K562 (cell line): ENCODE data around the gene DTNB. TPM values are rescaled to one million over a fixed set of nuclear protein-coding genes. Genes with fewer than 3 reads are reported as not detected.

ENCODE experiments used
- ATAC-seq: fragments of 200-7000 bp; cut with Tn5 transposase; 3 replicates; pipeline ENCODE4 v1.9.1; 2020; ENCODE audit warnings: moderate library complexity
- BruUV-seq: library from RNA; stranded (reverse); fragments of 400-500 nt; replicated peaks from 2 replicates; lab custom pipeline; 2021; lab: Mats Ljungman, UMichigan
- CTCF ChIA-PET: fragments of 300-600 bp; formaldehyde crosslinking; extraction: SDS; loops from one replicate; lab custom pipeline; 2021; ENCODE audit warnings: low intra/inter-chr PET ratio; lab: Yijun Ruan, JAX
- POLR2A ChIA-PET: fragments of 300-600, 350-650 bp; sonication (Branson Sonifier 250); formaldehyde crosslinking; extraction: SDS; loops from one replicate; lab custom pipeline; 2021; ENCODE audit warnings: antibody characterized with exemption, inconsistent platforms; lab: Yijun Ruan, JAX
- DNase-seq, 4 experiments: peaks; one replicate each; pipeline versions ENCODE4 v3.0.0 to v3.0.0-alpha.2; 2011 to 2018; ENCODE audit warnings: low spot score in 3 of 4, mixed read lengths in 3 of 4; ENCODE audit errors: extremely low read depth in 1 of 4
- FAIRE-seq: peaks from 2 replicates; lab custom pipeline; 2011; peaks lifted over from hg19 to GRCh38; lab: Jason Lieb, UNC
- H2AFZ ChIP-seq: 2 replicates; pipeline ENCODE4 v1.6.0; 2011; ENCODE audit warnings: low read depth, low read length, control low read depth, inconsistent platforms
- H3K27ac ChIP-seq: fragments of 200-600 bp; 3 replicates; pipeline ENCODE4 v1.8.0; 2011; ENCODE audit warnings: low read depth, mild to moderate bottlenecking, control low read depth, inconsistent platforms, low read length, moderate library complexity, mixed read lengths; ENCODE audit errors: extremely low read depth
- H3K27me3 ChIP-seq, 2 experiments: fragments of 300-600 bp in 1 of 2; 2 replicates in 1 of 2; 3 replicates in 1 of 2; pipeline versions ENCODE4 v1.6.0 to v1.8.0; 2011; ENCODE audit warnings: inconsistent platforms in 2 of 2, low read length in 2 of 2, mild to moderate bottlenecking in 1 of 2, mixed read lengths in 1 of 2, moderate library complexity in 1 of 2; ENCODE audit not compliant: control insufficient read depth in 2 of 2, insufficient read depth in 2 of 2
- H3K36me3 ChIP-seq: fragments of 300-600 bp; 3 replicates; pipeline ENCODE4 v1.8.0; 2011; ENCODE audit warnings: mild to moderate bottlenecking, low read length, inconsistent platforms; ENCODE audit not compliant: control insufficient read depth, insufficient read depth
- H3K4me1 ChIP-seq, 2 experiments: fragments of 200-600 bp in 1 of 2; replicated peaks in 1 of 2; 2 replicates in 1 of 2; 3 replicates in 1 of 2; pipeline versions ENCODE4 v1.5.1 to v1.8.0; 2011; ENCODE audit warnings: inconsistent platforms in 2 of 2, low read length in 2 of 2, mild to moderate bottlenecking in 1 of 2, mixed read lengths in 1 of 2, moderate library complexity in 1 of 2; ENCODE audit not compliant: control insufficient read depth in 2 of 2, insufficient read depth in 2 of 2
- H3K4me2 ChIP-seq: 2 replicates; pipeline ENCODE4 v1.6.1; 2011; ENCODE audit warnings: low read length, control low read depth, inconsistent platforms, mixed read lengths; ENCODE audit not compliant: insufficient read depth
- H3K4me3 ChIP-seq: fragments of 200-600 bp; sonication (generic), shearing (Covaris generic); 2 replicates; pipeline ENCODE4 v1.5.1; 2016; ENCODE audit warnings: control low read depth, inconsistent platforms
- H3K79me2 ChIP-seq: fragments of 200-600 bp; 3 replicates; pipeline ENCODE4 v1.8.0; 2011; ENCODE audit warnings: low read length, inconsistent platforms; ENCODE audit not compliant: control insufficient read depth, insufficient read depth
- H3K9ac ChIP-seq, 2 experiments: 2 replicates each; pipeline versions ENCODE4 v1.6.0 to v1.6.1; 2011; ENCODE audit warnings: low read depth in 2 of 2, low read length in 2 of 2, control low read depth in 1 of 2, inconsistent platforms in 1 of 2, mild to moderate bottlenecking in 1 of 2, mixed read lengths in 1 of 2; ENCODE audit not compliant: insufficient read depth in 1 of 2
- H3K9me1 ChIP-seq: one replicate; pipeline ENCODE4 v1.6.0; 2011; ENCODE audit warnings: inconsistent platforms, mild to moderate bottlenecking, low read length, moderate library complexity; ENCODE audit not compliant: control insufficient read depth, insufficient read depth
- H3K9me3 ChIP-seq: replicated peaks from 2 replicates; pipeline ENCODE4 v1.5.1; 2011; ENCODE audit warnings: low read depth, low read length, inconsistent platforms; ENCODE audit not compliant: control insufficient read depth, insufficient read depth
- H4K20me1 ChIP-seq: replicated peaks from 2 replicates; pipeline ENCODE4 v1.6.1; 2011; ENCODE audit warnings: low read length, inconsistent platforms, mixed read lengths; ENCODE audit not compliant: control insufficient read depth, insufficient read depth
- CBX8 ChIP-seq: fragments of 200-600 bp; sonication (generic); IDR thresholded peaks from 2 replicates; pipeline ENCODE4 v1.6.1; 2012; ENCODE audit warnings: borderline replicate concordance, mixed run types, low read depth, mild to moderate bottlenecking, moderate library complexity, mixed read lengths, low read length, control low read depth, inconsistent platforms; ENCODE audit not compliant: poor library complexity, severe bottlenecking; ENCODE audit errors: extremely low read depth
- ELF4 ChIP-seq: fragments of 450-650 bp; formaldehyde crosslinking; IDR thresholded peaks from 2 replicates; pipeline ENCODE4 v1.4.0; 2022; ENCODE audit warnings: missing genetic modification characterization
- FOXA3 ChIP-seq, 2 experiments: fragments of 450-650 bp in 1 of 2; sonication (generic) in 1 of 2; formaldehyde crosslinking; IDR thresholded peaks in 1 of 2; conservative IDR thresholded peaks in 1 of 2; 2 replicates each; pipeline versions ENCODE4 v1.4.0 to v1.8.0; 2020 to 2022; ENCODE audit warnings: mild to moderate bottlenecking in 2 of 2, missing genetic modification reagents in 1 of 2
- FOXJ3 ChIP-seq: sonication (generic); formaldehyde crosslinking; IDR thresholded peaks from 2 replicates; pipeline ENCODE4 v1.4.0; 2020; ENCODE audit warnings: mild to moderate bottlenecking, missing genetic modification reagents
- HES1 ChIP-seq: fragments of 450-650 bp; IDR thresholded peaks from 2 replicates; pipeline ENCODE4 v1.6.1; 2016; ENCODE audit warnings: low read depth, mild to moderate bottlenecking, moderate library complexity
- IRF2 ChIP-seq: sonication (generic); formaldehyde crosslinking; IDR thresholded peaks from 2 replicates; pipeline ENCODE4 v1.8.1; 2022; ENCODE audit warnings: mild to moderate bottlenecking, missing genetic modification reagents
- MCM7 ChIP-seq, 2 experiments: fragments of 450-650 bp; IDR thresholded peaks; 2 replicates each; pipeline ENCODE4 v1.6.1; 2016 to 2018
- NCOA1 ChIP-seq: fragments of 450-650 bp; IDR thresholded peaks from 2 replicates; pipeline ENCODE4 v1.6.1; 2016; ENCODE audit warnings: low read depth
- TAL1 ChIP-seq: fragments of 450-650 bp; IDR thresholded peaks from 2 replicates; pipeline ENCODE4 v1.6.1; 2016; ENCODE audit warnings: mild to moderate bottlenecking
- TBL1XR1 ChIP-seq, 2 experiments: IDR thresholded peaks; 2 replicates each; pipeline ENCODE4 v1.6.1; 2012; ENCODE audit warnings: improper control_type of control experiment in 2 of 2, low read length in 2 of 2, mild to moderate bottlenecking in 1 of 2
- ZKSCAN8 ChIP-seq: fragments of 200-800 bp; sonication (Bioruptor generic); IDR thresholded peaks from 2 replicates; pipeline ENCODE4 v1.6.1; 2016; ENCODE audit warnings: missing genetic modification characterization, missing compliant biosample characterization
- ZNF449 ChIP-seq: fragments of 250-450 bp; sonication (Bioruptor Pico); IDR thresholded peaks from 2 replicates; pipeline ENCODE4 v1.8.0; 2022; ENCODE audit warnings: moderate library complexity, mild to moderate bottlenecking, inconsistent platforms
- ZNF583 ChIP-seq: fragments of 250-450 bp; sonication (Bioruptor Pico); IDR thresholded peaks from 2 replicates; pipeline ENCODE4 v1.4.0; 2020
- WGBS: fragments of 100-300 bp; shearing (Covaris generic); methylation state at CpG from one replicate; pipeline ENCODE4 v1.1.6; 2016; ENCODE audit warnings: low coverage, mixed read lengths; ENCODE audit not compliant: insufficient coverage; ENCODE audit errors: missing lambda C conversion rate; 5-methylcytosine and 5-hydroxymethylcytosine counted together
- in situ Hi-C: fragments of 300-500 bp; cut with MboI; formaldehyde crosslinking; loops from 4 replicates; pipeline ENCODE4 v1.15.0; 2018; ENCODE audit warnings: inconsistent platforms, mixed read lengths
- intact Hi-C: fragments of 100-400 bp; cut with micrococcal nuclease; formaldehyde crosslinking; loops from 2 replicates; pipeline ENCODE4 v1.14.2; 2022
- polyA plus RNA-seq, 8 experiments: library from polyadenylated mRNA; depleted of rRNA in 4 of 8; stranded (reverse) in 5 of 8; unstranded in 3 of 8; fragments of >200 nt; fragmentation: Nextera tagmentation in 2 of 8; fragmentation: Illumina TruSeq in 1 of 8; extraction: Ambion mirVana in 2 of 8; extraction: Trizol in 1 of 8; gene quantifications; 2 replicates each; pipeline versions ENCODE4 v1.2.1 to v1.2.3, GENCODE V29; 2011 to 2014; ENCODE audit warnings: inconsistent platforms in 1 of 8, missing spikeins in 1 of 8
- total RNA-seq, 7 experiments: library from RNA; depleted of rRNA in 6 of 7; stranded (reverse); fragments of >200 nt in 6 of 7; fragmentation: Illumina TruSeq in 2 of 7; extraction: Trizol in 2 of 7; gene quantifications; 2 replicates each; pipeline versions ENCODE4 v1.2.1 to v1.2.3, GENCODE V29; 2011 to 2021; ENCODE audit warnings: low replicate concordance in 1 of 7

Gene DTNB
- total and polyA plus RNA-seq, 9 of the 15 experiments (the other 6 are each of a cell fraction or from before 2014, with no cell fraction given), result 0.18 to 2.0 (median 0.77) TPM; not detected in 2

GRCh38 chr2:25497918-25498407 is 175.4 kb downstream of the DTNB start (continued):
- TF ChIP-seq IRF2 (CRISPR knock-in tag), result no peak

DNA sequence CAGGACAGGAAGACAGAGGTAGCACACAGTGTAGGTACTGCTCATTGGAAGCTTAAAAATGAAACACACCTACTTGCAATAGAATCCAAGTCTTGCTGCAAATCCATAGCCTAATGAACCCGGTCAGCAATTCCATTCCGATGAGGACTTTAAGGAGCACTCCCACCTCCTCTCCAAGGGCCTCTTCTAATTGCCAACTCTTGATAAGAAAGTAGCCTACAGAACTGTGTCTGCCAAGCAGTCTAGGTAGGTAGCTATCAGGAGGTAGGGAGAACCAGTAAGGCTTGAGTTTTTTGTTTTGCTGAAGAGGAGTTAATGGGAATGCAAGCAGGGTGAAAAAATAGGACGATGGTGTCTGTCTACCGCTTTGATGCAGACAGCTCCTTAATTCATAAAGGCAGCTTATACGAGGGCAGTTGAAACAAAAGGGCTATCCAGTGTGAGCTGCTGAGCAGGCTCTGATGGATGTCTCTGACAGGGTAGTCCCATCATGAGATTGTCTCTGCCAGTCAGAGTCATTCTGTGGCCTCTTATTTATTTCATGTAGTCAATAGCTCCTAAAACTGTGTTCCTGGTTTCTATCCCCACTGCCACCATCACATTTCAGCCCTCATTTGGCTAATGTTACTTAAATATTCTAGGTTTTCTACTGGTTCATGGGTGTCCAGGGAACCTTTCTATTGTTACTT is 176.0 kb downstream of the DTNB start:
- BruUV-seq, result no TSS peak
- FAIRE-seq, result no peak
- no peak overlapping the region for H2AFZ ChIP-seq

DNA sequence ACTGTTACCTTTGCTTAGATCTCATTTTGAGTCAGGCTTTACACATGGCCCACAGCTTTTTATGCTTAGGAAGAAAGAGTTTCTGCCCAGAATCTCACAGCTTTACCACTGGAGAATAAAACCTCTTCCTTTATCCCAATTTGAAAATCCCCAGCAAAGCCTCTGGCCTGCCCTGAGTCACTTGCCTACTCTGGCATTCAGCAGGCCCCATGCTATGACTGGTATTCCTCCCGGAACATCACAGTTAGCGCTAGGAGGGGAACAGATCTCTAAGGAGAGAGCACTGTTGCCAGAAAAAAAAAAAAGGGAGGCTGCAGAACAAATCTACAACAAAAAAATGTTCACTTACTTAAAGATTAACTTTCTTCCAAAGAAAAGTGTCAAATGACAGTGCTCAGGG is 178.8 kb downstream of the DTNB start:
- H3K4me1 ChIP-seq, result no peaks in the 10 kb centered on the region
- no peak overlapping the region for H3K9ac ChIP-seq
- 0% methylated on average over 2 of the region's 2 CpGs for whole genome bisulfite sequencing
- no peak overlapping the region for H3K4me2 ChIP-seq
- in situ Hi-C loops (no loop called here), intact Hi-C loops (no loop called here)
- H4K20me1 ChIP-seq, result no peaks in the 10 kb centered on the region
- no peak for FAIRE-seq
- H3K27me3 ChIP-seq, result peaks cover 6 to 7% of the 10 kb centered on the region in 2 experiments; a peak in 4 of 5 replicates
- H3K9me3 ChIP-seq, result no peaks in the 10 kb centered on the region
- H3K36me3 ChIP-seq, result no peaks in the 10 kb centered on the region
- H3K9me1 ChIP-seq, result no peaks in the 10 kb centered on the region
- H2AFZ ChIP-seq, result no peak overlapping the region
- CTCF ChIA-PET, result no interaction called here
- no peak overlapping the region for H3K4me3 ChIP-seq
- no peak overlapping the region for H3K27ac ChIP-seq
- no peak for ATAC-seq
- POLR2A ChIA-PET, result no interaction called here
- no TSS peak for BruUV-seq
- no peak for DNase-seq
- no peaks in the 10 kb centered on the region for H3K79me2 ChIP-seq
- TF ChIP-seq ZKSCAN8 (CRISPR knock-in tag) (no peak), HES1 (no peak), CBX8 (no peak), MCM7 (IDR thresholded peaks at IDR 0.05) (no peak), ELF4 (no peak), ZNF583 (no peak), TBL1XR1 (IDR thresholded peaks at IDR 0.05; ENCODE audit: low read length in 2 of 2) (no peak), FOXJ3 (CRISPR knock-in tag) (no peak), ZNF449 (CRISPR knock-in tag) (no peak), FOXA3 (CRISPR knock-in tag; conservative IDR thresholded peaks at IDR 0.05 in 1 of 2, IDR thresholded peaks at IDR 0.05 in 1 of 2) (no peak)

More for the DNA sequence above, 176.0 kb downstream of the DTNB start:
- peaks cover 7 to 9% of the 10 kb centered on the region in 2 experiments; a peak in 4 of 5 replicates for H3K27me3 ChIP-seq
- no peaks in the 10 kb centered on the region for H3K36me3 ChIP-seq
- in situ Hi-C loops (no loop called here), intact Hi-C loops (no loop called here)
- no peak for ATAC-seq
- ChIA-PET POLR2A (interaction anchor here (0.6 kb wide), 1 partner anchor 83 kb away, joined by 3 read pairs; no protein-coding TSS in a partner anchor), CTCF (no interaction called here)
- H3K4me3 ChIP-seq, result no peak overlapping the region
- no peak for TF ChIP-seq TAL1
- TF ChIP-seq NCOA1, result no peak
- no peaks in the 10 kb centered on the region for H3K79me2 ChIP-seq
- no peak overlapping the region for H3K9ac ChIP-seq
- H3K9me1 ChIP-seq, result no peaks in the 10 kb centered on the region
- no peaks in the 10 kb centered on the region for H4K20me1 ChIP-seq
- H3K4me1 ChIP-seq, result no peaks in the 10 kb centered on the region
- WGBS, result 0% methylated on average over 5 of the region's 5 CpGs
- H3K27ac ChIP-seq, result no peak overlapping the region
- no peak overlapping the region for H3K4me2 ChIP-seq
- H3K9me3 ChIP-seq, result no peaks in the 10 kb centered on the region
- DNase-seq, result no peak
